Transverse colon (tissue), 4 donors: ENCODE data around the gene FAM3C.

Experiments used
- EP300 ChIP-seq: sonication (generic); formaldehyde crosslinking; IDR thresholded peaks from one replicate; pipeline ENCODE4 v1.6.1; 2017; ENCODE audit warnings: antibody characterized with exemption, low read depth
- POLR2A ChIP-seq: fragments of 450-650 bp; IDR thresholded peaks from one replicate; pipeline ENCODE4 v1.6.1; 2016; ENCODE audit warnings: antibody characterized with exemption, mild to moderate bottlenecking, moderate library complexity
- POLR2AphosphoS5 ChIP-seq, 3 donors: sonication (generic); formaldehyde crosslinking; IDR thresholded peaks; one replicate each; pipeline ENCODE4 v1.6.1; 2016; ENCODE audit warnings: antibody characterized with exemption in 3 of 3
- TF ChIP-seq, protein P1 (sequence below), 5 experiments: fragments of 200-600 bp in 3 of 5; fragments of 450-650 bp in 2 of 5; sonication (generic) in 3 of 5; IDR thresholded peaks; 1 replicate in 2 of 5; 2 replicates in 3 of 5; pipeline ENCODE4 v1.5.1; 2016 to 2017; ENCODE audit warnings: antibody characterized with exemption in 5 of 5, inconsistent platforms in 3 of 5, mild to moderate bottlenecking in 2 of 5, moderate library complexity in 1 of 5

DNA sequence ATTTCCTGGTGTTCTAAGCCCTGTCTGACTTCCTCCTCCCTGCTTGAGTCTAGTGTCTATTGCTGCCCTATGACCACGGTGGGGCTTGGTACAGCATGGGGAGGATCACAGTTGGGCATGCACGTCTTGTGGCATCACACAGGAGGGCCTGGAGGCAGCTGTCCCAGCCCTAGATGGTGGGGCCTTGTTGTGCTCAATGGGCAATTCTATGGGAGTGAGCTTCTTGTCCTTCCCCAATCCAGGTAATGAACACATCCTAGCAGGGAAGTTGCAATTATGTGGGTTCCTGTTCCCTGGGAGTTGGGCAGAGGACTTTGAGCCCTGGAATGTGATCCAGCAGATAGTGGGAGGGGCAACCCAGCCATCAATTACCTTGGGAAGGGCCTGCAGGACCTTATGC, 10.8 kb upstream of the FAM3C start:
- TF ChIP-seq, protein P1, sequence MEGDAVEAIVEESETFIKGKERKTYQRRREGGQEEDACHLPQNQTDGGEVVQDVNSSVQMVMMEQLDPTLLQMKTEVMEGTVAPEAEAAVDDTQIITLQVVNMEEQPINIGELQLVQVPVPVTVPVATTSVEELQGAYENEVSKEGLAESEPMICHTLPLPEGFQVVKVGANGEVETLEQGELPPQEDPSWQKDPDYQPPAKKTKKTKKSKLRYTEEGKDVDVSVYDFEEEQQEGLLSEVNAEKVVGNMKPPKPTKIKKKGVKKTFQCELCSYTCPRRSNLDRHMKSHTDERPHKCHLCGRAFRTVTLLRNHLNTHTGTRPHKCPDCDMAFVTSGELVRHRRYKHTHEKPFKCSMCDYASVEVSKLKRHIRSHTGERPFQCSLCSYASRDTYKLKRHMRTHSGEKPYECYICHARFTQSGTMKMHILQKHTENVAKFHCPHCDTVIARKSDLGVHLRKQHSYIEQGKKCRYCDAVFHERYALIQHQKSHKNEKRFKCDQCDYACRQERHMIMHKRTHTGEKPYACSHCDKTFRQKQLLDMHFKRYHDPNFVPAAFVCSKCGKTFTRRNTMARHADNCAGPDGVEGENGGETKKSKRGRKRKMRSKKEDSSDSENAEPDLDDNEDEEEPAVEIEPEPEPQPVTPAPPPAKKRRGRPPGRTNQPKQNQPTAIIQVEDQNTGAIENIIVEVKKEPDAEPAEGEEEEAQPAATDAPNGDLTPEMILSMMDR (IDR thresholded peaks at IDR 0.05), result no peak
- peak in 1 of 3 donors; percentile 17 for TF ChIP-seq POLR2AphosphoS5 (IDR thresholded peaks at IDR 0.05)
- peak; percentile 14 for TF ChIP-seq POLR2A
- TF ChIP-seq EP300, result no peak
